Activated CD8-positive, alpha-beta T cell treated with anti-CD3 and anti-CD28 coated beads for 36 hours (primary cell): ENCODE data around the gene ATE1. TPM values are rescaled to one million over a fixed set of nuclear protein-coding genes. Genes with fewer than 3 reads are reported as not detected.
"Not testable (repeated sequence)": the region's sequence is repeated elsewhere in the genome, so short reads cannot be mapped to it uniquely, and the experiment has no call there.

Experiments
- ATAC-seq: fragments of 200-7000 bp; cut with Tn5 transposase; one replicate; pipeline ENCODE4 v1.10.0; 2021; ENCODE audit warnings: mild to moderate bottlenecking, moderate library complexity
- CTCF ChIA-PET: fragments of 350-600 bp; sonication (Branson Sonifier 250); formaldehyde crosslinking; loops from one replicate; lab custom pipeline; 2021; ENCODE audit warnings: antibody characterized with exemption; lab: Charles Lee
- POLR2A ChIA-PET: fragments of 350-600 bp; sonication (Branson Sonifier 250); formaldehyde crosslinking; loops from one replicate; lab custom pipeline; 2021; ENCODE audit warnings: antibody characterized with exemption; lab: Charles Lee
- DNase-seq: peaks from one replicate; pipeline ENCODE4 v3.0.0-alpha.2; 2020
- H3K27ac Mint-ChIP-seq: one replicate; pipeline ENCODE4 v1.8.0; 2021; ENCODE audit warnings: mild to moderate bottlenecking, mixed read lengths
- H3K27me3 Mint-ChIP-seq: one replicate; pipeline ENCODE4 v1.8.0; 2021; ENCODE audit warnings: mixed read lengths
- H3K36me3 Mint-ChIP-seq: one replicate; pipeline ENCODE4 v1.8.0; 2021; ENCODE audit warnings: low read depth, mixed read lengths
- H3K4me1 Mint-ChIP-seq: one replicate; pipeline ENCODE4 v1.8.0; 2021; ENCODE audit warnings: low read depth, mixed read lengths
- H3K4me3 Mint-ChIP-seq: one replicate; pipeline ENCODE4 v1.8.0; 2021; ENCODE audit warnings: mild to moderate bottlenecking, moderate library complexity, mixed read lengths
- H3K9me3 Mint-ChIP-seq: one replicate; pipeline ENCODE4 v1.8.0; 2021; ENCODE audit warnings: mixed read lengths
- CTCF ChIP-seq: fragments of 200-600 bp; IDR thresholded peaks from one replicate; pipeline ENCODE4 v1.8.0; 2022; ENCODE audit warnings: antibody characterized with exemption, mild to moderate bottlenecking
- intact Hi-C: fragments of 100-400 bp; cut with micrococcal nuclease; formaldehyde crosslinking; loops from one replicate; pipeline ENCODE4 v1.10.0; 2022
- total RNA-seq, 2 experiments: library from RNA; stranded (reverse); gene quantifications; one replicate each; pipeline ENCODE4 v1.2.3, GENCODE V29; 2021

The ATE1 gene
- total RNA-seq, 2 experiments from 2014 or later: 18.0 to 19.2 TPM

DNA sequence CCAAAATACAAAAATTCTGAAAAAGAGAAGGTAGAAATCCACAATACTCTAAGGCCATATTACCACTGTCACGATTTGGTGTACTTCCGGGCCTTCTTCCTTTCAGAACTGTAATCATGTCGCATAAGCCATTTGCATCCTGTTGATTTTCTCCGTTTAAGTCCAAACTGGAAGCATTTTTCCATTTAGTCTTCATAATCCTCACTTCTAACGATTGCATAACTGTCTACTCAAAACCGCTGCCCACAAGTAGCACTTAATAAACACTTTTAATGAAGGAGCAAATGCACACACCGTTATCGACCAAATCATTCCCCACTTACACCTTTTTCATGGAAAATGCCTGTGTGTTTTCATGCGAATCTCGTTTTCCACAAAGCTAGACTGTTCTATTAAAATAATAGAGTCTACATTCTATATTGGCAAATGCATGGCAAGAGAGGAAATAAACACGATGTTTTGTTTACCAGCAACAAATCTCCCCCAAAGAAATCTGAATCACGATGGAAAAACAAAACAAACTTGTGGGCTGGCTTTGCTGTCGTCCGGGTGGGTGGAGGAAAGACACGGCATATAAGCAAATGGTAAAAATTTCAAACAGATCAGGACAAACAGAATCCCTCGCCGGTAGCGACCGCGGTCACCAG, 1.0 kb downstream of the ATE1 start:
- ATAC-seq (no peak), DNase-seq (no peak)
- peak overlapping the region; percentile 85 for H3K27ac Mint-ChIP-seq
- H3K4me3 Mint-ChIP-seq: peak overlapping the region; percentile 84
- H3K9me3 Mint-ChIP-seq: no peaks in the 10 kb centered on the region
- H3K27me3 Mint-ChIP-seq: no peaks in the 10 kb centered on the region
- ChIA-PET POLR2A (interaction anchor here (0.7 to 2.2 kb wide), 2 partner anchors 10 to 22 kb away, joined by 3 to 9 read pairs; no protein-coding TSS in a partner anchor), CTCF (interaction anchor here (1.4 kb wide), 1 partner anchor 26 kb away, joined by 4 read pairs; no protein-coding TSS in a partner anchor)
- H3K36me3 Mint-ChIP-seq: peaks cover 7% of the 10 kb centered on the region
- intact Hi-C loops: no loop called here
- H3K4me1 Mint-ChIP-seq: peaks cover 21% of the 10 kb centered on the region
- no peak for TF ChIP-seq CTCF

DNA sequence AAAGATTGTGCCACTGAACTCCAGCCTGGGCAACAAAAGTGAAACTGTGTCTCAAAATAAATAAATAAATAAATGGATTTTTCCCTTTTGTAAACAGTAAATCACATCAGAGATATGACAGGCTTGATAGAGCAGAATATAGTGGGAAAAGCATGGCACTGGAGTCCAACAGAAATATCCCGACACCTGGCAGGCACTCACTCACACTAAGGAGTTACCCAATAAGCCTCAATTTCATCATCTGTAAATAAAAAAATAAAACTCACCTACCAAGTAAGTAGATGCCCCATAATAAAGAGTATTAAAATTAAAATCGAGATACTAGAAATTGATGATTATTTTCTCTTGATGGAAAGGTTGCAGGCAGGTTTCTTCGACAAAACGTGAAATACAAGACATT, 1.7 kb downstream of the ATE1 start:
- no peak for ATAC-seq
- intact Hi-C loops: no loop called here
- no peak overlapping the region for H3K27ac Mint-ChIP-seq

DNA sequence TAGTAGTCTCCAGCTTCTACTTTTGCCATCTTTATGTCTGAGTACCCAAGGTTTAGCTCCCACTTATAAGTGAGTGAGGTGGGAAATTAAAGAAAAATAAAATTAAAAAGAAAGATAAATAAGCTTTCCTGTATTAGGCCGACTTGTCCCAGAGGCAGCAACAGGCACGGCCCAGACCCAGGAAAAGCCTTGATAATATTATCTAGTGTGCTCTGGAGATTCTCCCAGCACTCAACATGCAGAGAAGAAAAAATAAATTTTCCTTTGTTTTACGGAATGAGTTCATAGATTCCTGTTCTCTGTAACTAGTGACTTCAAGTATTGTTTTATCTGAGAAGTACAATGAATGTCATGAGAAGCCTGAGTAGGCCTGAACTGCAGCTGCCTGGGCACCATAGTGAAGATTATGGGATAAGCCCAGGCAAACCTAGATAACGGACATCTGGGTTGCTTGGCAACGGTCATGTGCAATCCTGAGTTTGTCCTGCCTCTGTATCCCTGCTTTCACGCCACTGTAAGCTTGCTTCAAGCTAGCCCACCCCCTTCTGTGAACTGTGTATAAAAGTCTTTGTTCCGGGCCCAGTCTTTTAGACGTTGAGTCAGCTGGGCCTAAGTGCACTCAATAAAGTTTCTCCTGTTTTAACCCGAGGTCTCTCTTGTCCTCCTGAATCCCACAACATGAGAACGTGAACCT, 6.4 kb downstream of the ATE1 start:
- ATAC-seq (no peak), DNase-seq (no peak)
- Mint-ChIP-seq H3K27ac (no peak overlapping the region), H3K4me3 (no peak overlapping the region), H3K9me3 (peaks cover 4% of the 10 kb centered on the region), H3K27me3 (no peaks in the 10 kb centered on the region), H3K4me1 (peaks cover 16% of the 10 kb centered on the region), H3K36me3 (peaks cover 18% of the 10 kb centered on the region)
- ChIA-PET POLR2A (no interaction called here), CTCF (no interaction called here)
- intact Hi-C loops: no loop called here
- TF ChIP-seq CTCF: no peak

More for the DNA sequence above, 1.7 kb downstream of the ATE1 start:
- ChIA-PET CTCF (no interaction called here), POLR2A (no interaction called here)
- peaks cover 7% of the 10 kb centered on the region for H3K36me3 Mint-ChIP-seq
- TF ChIP-seq CTCF: no peak
- no peak for DNase-seq
- no peaks in the 10 kb centered on the region for H3K27me3 Mint-ChIP-seq
- peak overlapping the region; percentile 37 for H3K4me3 Mint-ChIP-seq
- no peaks in the 10 kb centered on the region for H3K9me3 Mint-ChIP-seq
- peaks cover 21% of the 10 kb centered on the region for H3K4me1 Mint-ChIP-seq

DNA sequence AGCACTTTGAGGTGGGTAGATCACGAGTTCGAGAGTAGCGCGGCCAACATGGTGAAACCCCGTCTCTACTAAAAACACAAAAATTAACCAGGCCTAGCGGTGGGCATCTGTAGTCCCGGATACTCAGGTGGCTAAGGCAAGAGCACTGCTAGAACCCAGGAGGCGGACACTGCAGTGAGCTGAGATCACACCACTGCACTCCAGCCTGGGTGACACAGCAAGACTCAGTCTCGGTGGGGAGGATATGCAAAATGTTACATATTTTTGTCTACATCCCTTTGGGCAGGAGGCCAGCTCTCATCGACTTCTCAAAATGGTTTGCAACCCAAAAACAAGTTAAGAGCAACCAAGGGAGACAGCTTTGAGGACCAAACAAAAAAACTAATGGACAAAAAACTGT, 8.2 kb downstream of the ATE1 start:
- ATAC-seq: no peak

DNA sequence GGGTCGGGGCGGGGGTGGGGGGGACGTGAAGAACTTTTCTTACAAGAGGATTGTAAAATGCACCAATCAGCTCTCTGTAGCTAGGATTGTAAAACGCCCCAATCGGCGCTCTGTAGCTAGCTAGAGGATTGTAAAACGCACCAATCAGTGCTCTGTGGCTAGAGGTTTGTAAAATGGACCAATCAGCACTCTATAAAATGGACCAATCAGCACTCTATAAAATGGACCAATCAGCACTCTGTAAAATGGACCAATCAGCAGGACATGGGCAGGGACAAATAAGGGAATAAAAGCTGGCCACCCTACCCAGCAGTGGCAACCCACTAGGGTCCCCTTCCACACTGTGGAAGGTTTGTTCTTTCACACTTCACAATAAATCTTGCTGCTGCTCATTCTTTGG, 9.0 kb downstream of the ATE1 start:
- CTCF ChIA-PET, H3K27ac Mint-ChIP-seq, intact Hi-C loops, H3K9me3 Mint-ChIP-seq, ATAC-seq, DNase-seq, H3K27me3 Mint-ChIP-seq, H3K4me3 Mint-ChIP-seq, POLR2A ChIA-PET: not testable (repeated sequence)
- H3K36me3 Mint-ChIP-seq: peaks cover 25% of the 10 kb centered on the region
- peaks cover 10% of the 10 kb centered on the region for H3K4me1 Mint-ChIP-seq

More for the DNA sequence above, 8.2 kb downstream of the ATE1 start:
- CTCF ChIA-PET: no interaction called here
- H3K4me3 Mint-ChIP-seq: no peak overlapping the region
- no peak for DNase-seq
- no peaks in the 10 kb centered on the region for H3K27me3 Mint-ChIP-seq
- intact Hi-C loops: no loop called here
- H3K36me3 Mint-ChIP-seq: peaks cover 23% of the 10 kb centered on the region
- POLR2A ChIA-PET: no interaction called here
- peaks cover 4% of the 10 kb centered on the region for H3K9me3 Mint-ChIP-seq
- no peak overlapping the region for H3K27ac Mint-ChIP-seq
- peaks cover 10% of the 10 kb centered on the region for H3K4me1 Mint-ChIP-seq
- TF ChIP-seq CTCF: no peak
